NB4 (cell line): ENCODE results near the gene KLF7.

Experiments
- CTCF ChIP-seq: IDR thresholded peaks from one replicate; pipeline ENCODE4 v1.5.1; 2012; ENCODE audit warnings: low read depth, low read length
- POLR2A ChIP-seq: IDR thresholded peaks from 2 replicates; pipeline ENCODE4 v1.6.1; 2011; ENCODE audit warnings: mild to moderate bottlenecking; ENCODE audit not compliant: insufficient read length; ENCODE audit errors: extremely low read depth

DNA sequence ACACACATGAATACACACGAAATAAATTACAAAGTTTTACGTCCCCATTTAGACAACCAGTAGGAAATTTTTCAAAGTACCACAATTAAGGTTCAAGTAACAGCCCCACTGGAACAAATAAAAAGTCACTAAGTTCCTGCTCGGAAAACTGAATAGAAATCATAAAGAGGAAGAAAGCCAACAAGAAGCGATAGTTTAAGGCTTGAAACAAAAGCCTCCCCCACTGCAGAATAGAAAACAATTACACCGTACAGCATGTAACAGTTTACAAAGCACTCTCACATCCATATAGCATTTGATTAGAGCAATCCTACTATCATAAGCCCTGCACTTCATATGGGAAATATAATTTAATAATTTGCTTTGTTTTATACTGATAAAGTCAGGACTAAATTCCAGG, 15.5 kb downstream of the KLF7 start:
- TF ChIP-seq CTCF: no peak
- no peak for TF ChIP-seq POLR2A
